Tibial nerve (tissue), 4 donors: ENCODE results near the gene ANKRD27. TPM values are rescaled to one million over a fixed set of nuclear protein-coding genes. Genes with fewer than 3 reads are reported as not detected.

Experiments
- DNase-seq, 2 donors: peaks; one replicate each; pipeline ENCODE4 v3.0.0-alpha.2; 2019; ENCODE audit warnings: low spot score in 2 of 2
- H3K27ac ChIP-seq, 4 donors: fragments of 200-600 bp; sonication (generic) in 3 of 4; one replicate each; pipeline ENCODE4 v1.5.1; 2017 to 2019; ENCODE audit warnings: mild to moderate bottlenecking in 1 of 4
- H3K27me3 ChIP-seq, 2 donors: fragments of 200-600 bp; sonication (generic) in 1 of 2; one replicate each; pipeline versions ENCODE4 v1.5.1 to v1.6.0; 2017 to 2019
- H3K36me3 ChIP-seq, 3 donors: fragments of 200-600 bp; sonication (generic); one replicate each; pipeline ENCODE4 v1.5.1; 2018 to 2019
- H3K4me1 ChIP-seq, 4 donors: fragments of 200-600 bp; sonication (generic) in 3 of 4; one replicate each; pipeline ENCODE4 v1.5.1; 2017 to 2019
- H3K4me3 ChIP-seq, 4 donors: fragments of 200-600 bp; sonication (generic) in 3 of 4; one replicate each; pipeline ENCODE4 v1.5.1; 2017 to 2019; ENCODE audit warnings: mild to moderate bottlenecking in 1 of 4, moderate library complexity in 1 of 4
- H3K9me3 ChIP-seq, 4 donors: fragments of 200-600 bp; sonication (generic) in 3 of 4; one replicate each; pipeline ENCODE4 v1.5.1; 2017 to 2019
- CTCF ChIP-seq, 5 experiments: fragments of 200-600 bp in 3 of 5; fragments of 450-650 bp in 2 of 5; sonication (generic) in 3 of 5; IDR thresholded peaks; one replicate each; pipeline ENCODE4 v1.5.1; 2016 to 2019; ENCODE audit warnings: antibody characterized with exemption in 5 of 5, mild to moderate bottlenecking in 3 of 5, moderate library complexity in 2 of 5
- EP300 ChIP-seq, 2 donors: sonication (generic); formaldehyde crosslinking; IDR thresholded peaks; one replicate each; pipeline ENCODE4 v1.6.1; 2017; ENCODE audit warnings: antibody characterized with exemption in 2 of 2, mild to moderate bottlenecking in 1 of 2
- POLR2A ChIP-seq, 2 donors: fragments of 450-650 bp; IDR thresholded peaks; one replicate each; pipeline ENCODE4 v1.6.1; 2017; ENCODE audit warnings: antibody characterized with exemption in 2 of 2, mild to moderate bottlenecking in 2 of 2, moderate library complexity in 2 of 2
- WGBS, 2 donors: methylation state at CpG; one replicate each; pipeline ENCODE4 v1.1.5; 2018; 5-methylcytosine and 5-hydroxymethylcytosine counted together
- total RNA-seq, 4 donors: library from RNA; depleted of rRNA; stranded (reverse); fragments of >200 nt; gene quantifications; one replicate each; pipeline ENCODE4 v1.1.0, GENCODE V29; 2016

ANKRD27 gene
- total RNA-seq, 4 donors from 2014 or later: 13.7 to 28.6 (median 23.5) TPM

GRCh38 chr19:32614916-32615315 lies 60.1 kb downstream of the ANKRD27 start:
- TF ChIP-seq CTCF (IDR thresholded peaks at IDR 0.05): no peak
- TF ChIP-seq EP300 (IDR thresholded peaks at IDR 0.05): no peak
- TF ChIP-seq POLR2A (IDR thresholded peaks at IDR 0.05): no peak
- H3K36me3 ChIP-seq: peaks cover 0 to 98% (median 23%) of the 10 kb centered on the region in 3 donors
- peaks cover 0 to 13% (median 0%) of the 10 kb centered on the region in 4 donors for H3K9me3 ChIP-seq
- H3K4me1 ChIP-seq: no peaks in the 10 kb centered on the region
- H3K4me3 ChIP-seq: no peak overlapping the region
- WGBS, 2 donors: 86 to 97% methylated on average over 7 of the region's 7 CpGs
- no peak overlapping the region for H3K27ac ChIP-seq
- DNase-seq: no peak
- H3K27me3 ChIP-seq: no peaks in the 10 kb centered on the region

GRCh38 chr19:32613008-32613407 lies 62.0 kb downstream of the ANKRD27 start:
- Histone ChIP-seq H3K36me3 (peaks cover 0 to 96% (median 23%) of the 10 kb centered on the region in 3 donors), H3K27me3 (no peaks in the 10 kb centered on the region), H3K4me1 (no peaks in the 10 kb centered on the region), H3K4me3 (no peak overlapping the region), H3K9me3 (peaks cover 0 to 13% (median 0%) of the 10 kb centered on the region in 4 donors), H3K27ac (no peak overlapping the region)
- WGBS, 2 donors: 70 to 87% methylated on average over 4 of the region's 4 CpGs
- no peak for TF ChIP-seq EP300 (IDR thresholded peaks at IDR 0.05)
- no peak for TF ChIP-seq CTCF (IDR thresholded peaks at IDR 0.05)
- no peak for TF ChIP-seq POLR2A (IDR thresholded peaks at IDR 0.05)
- DNase-seq: no peak

GRCh38 chr19:32611161-32611560 lies 63.8 kb downstream of the ANKRD27 start:
- H3K4me3 ChIP-seq: no peak overlapping the region
- H3K4me1 ChIP-seq: no peaks in the 10 kb centered on the region
- no peak overlapping the region for H3K27ac ChIP-seq
- no peak for TF ChIP-seq POLR2A (IDR thresholded peaks at IDR 0.05)
- no peak for TF ChIP-seq EP300 (IDR thresholded peaks at IDR 0.05)
- TF ChIP-seq CTCF (IDR thresholded peaks at IDR 0.05): no peak
- peaks cover 4 to 96% (median 30%) of the 10 kb centered on the region in 3 donors for H3K36me3 ChIP-seq
- H3K9me3 ChIP-seq: peaks cover 0 to 13% (median 0%) of the 10 kb centered on the region in 4 donors
- peak in 1 of 2 donors; percentile 51 for DNase-seq
- H3K27me3 ChIP-seq: no peaks in the 10 kb centered on the region
- 70 to 74% methylated on average over 5 of the region's 5 CpGs for WGBS, 2 donors

GRCh38 chr19:32607479-32607878 lies 67.5 kb downstream of the ANKRD27 start:
- Histone ChIP-seq H3K4me3 (no peak overlapping the region), H3K27ac (no peak overlapping the region), H3K4me1 (no peaks in the 10 kb centered on the region), H3K9me3 (peaks cover 0 to 6% (median 0%) of the 10 kb centered on the region in 4 donors), H3K27me3 (no peaks in the 10 kb centered on the region), H3K36me3 (peaks cover 7 to 94% (median 26%) of the 10 kb centered on the region in 3 donors)
- WGBS, 2 donors: 96 to 98% methylated on average over 11 to 20 of the region's 20 CpGs
- TF ChIP-seq POLR2A (IDR thresholded peaks at IDR 0.05): no peak
- no peak for TF ChIP-seq CTCF (IDR thresholded peaks at IDR 0.05)
- no peak for TF ChIP-seq EP300 (IDR thresholded peaks at IDR 0.05)
- DNase-seq: no peak

GRCh38 chr19:32606289-32606688 lies 68.7 kb downstream of the ANKRD27 start:
- WGBS, 2 donors: 82 to 91% methylated on average over 10 to 15 of the region's 15 CpGs
- H3K36me3 ChIP-seq: peaks cover 7 to 94% (median 26%) of the 10 kb centered on the region in 3 donors
- no peaks in the 10 kb centered on the region for H3K27me3 ChIP-seq
- TF ChIP-seq EP300 (IDR thresholded peaks at IDR 0.05): no peak
- no peak for TF ChIP-seq POLR2A (IDR thresholded peaks at IDR 0.05)
- DNase-seq: no peak
- no peaks in the 10 kb centered on the region for H3K9me3 ChIP-seq
- H3K4me1 ChIP-seq: no peaks in the 10 kb centered on the region
- no peak overlapping the region for H3K4me3 ChIP-seq
- no peak overlapping the region for H3K27ac ChIP-seq

- TF ChIP-seq EP300 (IDR thresholded peaks at IDR 0.05): no peak
- no peak for TF ChIP-seq CTCF (IDR thresholded peaks at IDR 0.05)
- no peak for TF ChIP-seq POLR2A (IDR thresholded peaks at IDR 0.05)
- H3K27ac ChIP-seq: no peak overlapping the region
- H3K4me1 ChIP-seq: no peaks in the 10 kb centered on the region
- H3K36me3 ChIP-seq: peaks cover 7 to 93% (median 26%) of the 10 kb centered on the region in 3 donors
- 90% methylated on average over 19 to 21 of the region's 21 CpGs for WGBS, 2 donors
- H3K27me3 ChIP-seq: no peaks in the 10 kb centered on the region
- H3K4me3 ChIP-seq: no peak overlapping the region
- no peak for DNase-seq
- no peaks in the 10 kb centered on the region for H3K9me3 ChIP-seq
Observed at GRCh38 chr19:32605544-32605943, 69.4 kb downstream of the ANKRD27 start.
